GM12801 (cell line): Measurements from ENCODE around the gene IER5L.

Experiments
- CTCF ChIP-seq: IDR thresholded peaks from one replicate; pipeline ENCODE4 v1.5.1; 2011; ENCODE audit warnings: control low read depth; ENCODE audit not compliant: insufficient read length; ENCODE audit errors: extremely low read depth

IER5L gene

GRCh38 chr9:129162497-129163197, 15.4 kb downstream of the IER5L start:
- TF ChIP-seq CTCF, result no peak

- no peak for TF ChIP-seq CTCF
Observed at GRCh38 chr9:129161534-129161837, 16.6 kb downstream of the IER5L start.

GRCh38 chr9:129160712-129161533, 17.1 kb downstream of the IER5L start:
- no peak for TF ChIP-seq CTCF

GRCh38 chr9:129156163-129156562, 21.9 kb downstream of the IER5L start:
- no peak for TF ChIP-seq CTCF

- no peak for TF ChIP-seq CTCF
Observed at GRCh38 chr9:129154866-129155477, 23.1 kb downstream of the IER5L start.

- no peak for TF ChIP-seq CTCF
Observed at GRCh38 chr9:129151469-129151868, 26.6 kb downstream of the IER5L start.

- TF ChIP-seq CTCF, result no peak
Observed at GRCh38 chr9:129150672-129151211, 27.3 kb downstream of the IER5L start.
